T-helper 1 cell treated with Interleukin-12 subunit alpha and Interleukin-12 subunit beta and Interleukin-4 antibody, amounts not matched to agents 30 ng/mL and 1 ng/mL, for 36 hours (primary cell): Measurements from ENCODE around the gene LBR. TPM values are rescaled to one million over a fixed set of nuclear protein-coding genes. Genes with fewer than 3 reads are reported as not detected.
"Not testable (repeated sequence)": the region's sequence is repeated elsewhere in the genome, so short reads cannot be mapped to it uniquely, and the experiment has no call there.

Source experiments
- intact Hi-C: fragments of 100-400 bp; cut with micrococcal nuclease; formaldehyde crosslinking; loops from one replicate; pipeline ENCODE4 v1.15.1; 2024
- total RNA-seq: library from RNA; stranded (reverse); gene quantifications from 2 replicates; pipeline ENCODE4 v1.2.3, GENCODE V29; 2022

LBR gene
- total RNA-seq, 1 donor from 2014 or later, result 240 TPM

DNA sequence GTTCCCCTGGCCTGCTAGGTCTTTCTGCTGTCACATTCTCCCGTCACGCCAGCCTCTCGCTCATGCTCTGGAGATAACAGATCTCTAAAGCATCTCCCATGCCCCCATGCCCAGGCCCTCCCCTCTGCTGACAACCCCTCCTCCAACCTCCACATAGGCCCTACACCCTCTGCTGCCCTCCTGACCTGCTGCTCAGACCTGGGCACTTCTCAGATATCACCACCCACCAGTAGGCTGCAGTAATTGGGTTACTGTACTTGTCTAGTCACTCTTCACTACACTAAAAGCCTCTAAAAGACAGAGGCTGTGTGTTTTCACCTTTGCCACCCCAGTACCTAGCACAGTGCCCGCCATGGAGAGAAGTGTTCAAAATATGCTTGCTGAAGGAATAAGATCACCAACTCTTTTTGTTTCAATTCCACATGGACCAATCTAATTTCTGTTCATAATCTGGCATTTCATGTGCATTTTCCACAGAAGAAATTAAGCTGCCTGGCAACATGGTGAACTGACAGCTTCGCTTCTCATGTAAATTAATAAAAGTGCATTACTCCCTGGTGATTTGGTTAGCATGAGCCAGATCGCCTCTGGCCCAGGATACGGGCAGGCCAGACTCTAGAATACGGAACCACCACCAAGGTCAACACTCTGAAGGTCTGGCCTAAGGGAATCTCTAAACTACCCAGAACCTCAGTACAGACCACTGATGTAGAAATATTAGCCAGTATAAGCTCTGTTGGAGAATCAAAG, 20.7 kb downstream of the LBR start:
- intact Hi-C loops, result no loop called here

DNA sequence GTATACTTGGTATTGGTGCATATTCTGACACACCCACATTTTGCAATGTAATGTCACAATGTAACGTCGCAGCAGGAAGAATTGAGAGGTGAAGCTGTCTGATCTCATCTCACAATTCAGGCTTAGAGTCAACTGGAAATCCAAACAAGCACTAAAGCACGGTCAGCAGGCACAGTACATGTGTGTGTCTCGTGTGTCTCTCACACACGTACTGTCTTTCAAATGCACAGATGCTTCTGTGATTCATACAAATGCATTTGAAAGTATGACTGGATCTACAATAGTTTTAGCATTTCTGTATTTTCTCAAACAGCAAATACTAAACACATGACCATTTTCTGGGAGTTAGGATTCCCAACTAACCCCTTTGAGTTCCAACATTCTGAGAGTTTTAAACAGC, 26.9 kb downstream of the LBR start:
- intact Hi-C loops, result no loop called here

DNA sequence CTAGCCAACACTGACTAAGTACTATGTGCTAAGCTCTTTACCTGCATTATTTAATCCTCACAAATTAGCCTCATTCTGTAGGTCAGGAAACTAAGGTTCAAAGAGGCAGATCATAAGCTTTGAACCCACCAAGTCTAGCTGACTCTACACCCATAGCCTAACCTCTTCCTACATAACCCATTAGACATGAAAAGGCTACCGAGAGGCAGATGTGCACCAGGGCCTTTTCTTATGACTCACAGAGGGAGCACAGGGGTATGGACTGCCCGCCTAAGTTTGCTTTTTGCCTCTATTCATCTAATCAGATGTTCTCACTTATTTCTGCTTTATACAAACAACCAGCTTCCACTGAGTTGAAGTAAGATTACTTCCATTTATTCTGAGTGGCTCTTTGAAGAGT, 31.5 kb downstream of the LBR start:
- intact Hi-C loops, result no loop called here

GRCh38 chr1:225389843-225390242, 38.0 kb downstream of the LBR start:
- intact Hi-C loops, result no loop called here

DNA sequence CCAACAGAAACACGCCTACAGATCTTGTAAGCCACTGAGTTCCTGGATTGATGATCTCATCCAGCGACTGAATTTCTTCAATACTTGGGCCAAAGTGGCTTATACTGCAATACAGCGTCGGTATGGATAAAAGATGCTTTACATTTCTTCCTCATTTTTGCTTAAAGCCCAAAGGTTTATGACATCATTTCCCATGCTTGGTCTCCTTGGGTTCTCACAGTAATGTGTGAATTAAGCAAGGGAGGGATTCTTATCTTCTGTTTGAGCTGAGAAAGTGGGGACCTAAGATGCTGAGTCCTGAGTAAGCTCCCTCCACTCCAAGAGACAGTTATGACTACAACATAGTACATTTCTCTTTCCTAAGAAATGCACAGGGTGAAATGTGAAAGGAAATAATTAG, 39.5 kb downstream of the LBR start:
- intact Hi-C loops, result no loop called here

DNA sequence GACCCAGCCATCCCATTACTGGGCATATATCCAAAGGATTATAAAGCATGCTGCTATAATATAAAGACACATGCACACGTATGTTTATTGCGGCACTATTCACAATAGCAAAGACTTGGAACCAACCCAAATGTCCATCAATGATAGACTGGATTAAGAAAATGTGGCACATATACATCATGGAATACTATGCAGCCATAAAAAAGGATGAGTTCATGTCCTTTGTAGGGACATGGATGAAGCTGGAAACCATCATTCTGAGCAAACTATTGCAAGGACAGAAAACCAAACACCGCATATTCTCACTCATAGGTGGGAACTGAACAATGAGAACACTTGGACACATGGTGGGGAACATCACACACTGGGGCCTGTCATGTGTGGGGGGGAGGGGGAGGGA, 41.0 kb downstream of the LBR start:
- intact Hi-C loops, result not testable (repeated sequence)

GRCh38 chr1:225380691-225381090, 47.1 kb downstream of the LBR start:
- intact Hi-C loops, result no loop called here

- intact Hi-C loops, result no loop called here
Measured at GRCh38 chr1:225378880-225379279, 49.0 kb downstream of the LBR start.

DNA sequence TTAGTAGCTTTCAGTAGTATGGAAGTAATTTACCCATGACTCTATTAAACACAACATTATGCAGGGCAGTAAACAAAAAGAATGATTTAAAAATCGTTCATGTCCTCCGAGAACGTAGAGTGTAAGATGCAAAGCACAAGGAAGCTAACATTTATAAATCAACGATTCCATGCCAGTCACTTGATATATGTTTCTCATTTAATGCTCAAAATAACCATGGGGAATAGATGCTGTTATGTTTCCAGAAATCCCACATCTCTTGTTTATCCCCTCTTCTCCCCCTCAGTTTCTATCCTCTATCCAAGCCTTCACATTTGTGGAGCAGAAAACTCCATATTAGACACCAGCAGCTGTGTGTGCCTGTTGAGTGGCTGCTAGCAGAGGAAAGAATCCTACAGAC, 52.8 kb downstream of the LBR start:
- intact Hi-C loops, result no loop called here

DNA sequence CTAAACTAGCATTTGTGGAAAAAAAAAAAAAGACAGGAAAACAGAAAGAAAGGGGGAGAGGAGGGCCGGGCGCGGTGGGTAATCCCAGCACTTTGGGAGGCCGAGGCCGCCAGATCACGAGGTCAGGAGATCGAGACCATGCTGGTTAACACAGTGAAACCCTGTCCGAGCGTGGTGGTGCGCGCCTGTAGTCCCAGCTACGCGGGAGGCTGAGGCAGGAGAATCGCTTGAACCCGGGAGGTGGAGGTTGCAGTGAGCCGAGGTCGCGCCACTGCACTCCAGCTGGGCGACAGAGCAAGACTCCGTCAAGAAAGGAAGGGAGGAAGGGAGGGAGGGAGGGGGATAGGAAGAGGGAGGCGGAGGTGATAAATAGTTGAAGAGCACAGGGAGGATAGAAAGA, 54.7 kb downstream of the LBR start:
- intact Hi-C loops, result no loop called here

GRCh38 chr1:225371366-225372010, 56.4 kb downstream of the LBR start:
- intact Hi-C loops, result no loop called here

- intact Hi-C loops, result no loop called here
Measured at GRCh38 chr1:225368036-225368552, 59.7 kb downstream of the LBR start.

DNA sequence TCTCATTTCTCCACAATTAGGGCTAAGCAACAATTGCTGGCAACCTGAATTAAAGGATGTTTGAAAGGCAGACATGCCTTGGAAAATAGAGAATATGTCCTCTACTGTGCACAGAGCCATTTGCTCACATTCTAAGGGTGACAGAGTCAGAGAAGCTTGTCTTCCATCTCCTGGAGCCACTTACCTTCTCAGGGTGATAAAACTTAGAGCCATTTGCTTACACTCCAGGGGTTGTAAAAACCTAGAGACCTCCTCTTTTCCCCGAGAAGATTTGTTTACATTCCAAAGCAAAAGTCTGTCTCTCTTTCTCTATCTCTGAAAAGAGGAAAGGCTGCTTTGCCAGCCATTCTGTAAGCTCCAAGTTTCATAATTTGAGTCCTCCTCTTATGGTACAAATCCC, 61.3 kb downstream of the LBR start:
- intact Hi-C loops, result no loop called here

GRCh38 chr1:225366018-225366417, 61.8 kb downstream of the LBR start:
- intact Hi-C loops, result no loop called here

DNA sequence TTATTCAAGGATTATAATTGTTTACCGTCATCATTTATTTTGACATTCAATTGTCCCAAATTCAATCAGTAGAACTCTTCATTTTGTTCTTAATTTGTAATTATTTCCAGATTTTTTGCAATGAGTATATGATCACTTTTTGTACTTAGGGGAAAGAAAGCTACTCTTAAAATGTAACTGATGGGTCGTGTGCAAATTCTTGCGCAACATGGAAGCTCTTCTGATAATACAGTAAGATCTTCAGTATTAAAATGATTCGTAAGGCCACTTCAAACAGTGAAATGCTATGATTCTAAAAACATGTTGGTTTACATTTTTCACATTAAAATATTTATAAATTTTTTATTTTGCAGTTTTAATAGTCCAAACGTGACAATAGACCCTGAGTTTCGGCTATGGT, 63.4 kb downstream of the LBR start:
- intact Hi-C loops, result no loop called here

GRCh38 chr1:225362805-225363204, 65.0 kb downstream of the LBR start:
- intact Hi-C loops, result no loop called here

GRCh38 chr1:225361176-225361575, 66.7 kb downstream of the LBR start:
- intact Hi-C loops, result no loop called here

DNA sequence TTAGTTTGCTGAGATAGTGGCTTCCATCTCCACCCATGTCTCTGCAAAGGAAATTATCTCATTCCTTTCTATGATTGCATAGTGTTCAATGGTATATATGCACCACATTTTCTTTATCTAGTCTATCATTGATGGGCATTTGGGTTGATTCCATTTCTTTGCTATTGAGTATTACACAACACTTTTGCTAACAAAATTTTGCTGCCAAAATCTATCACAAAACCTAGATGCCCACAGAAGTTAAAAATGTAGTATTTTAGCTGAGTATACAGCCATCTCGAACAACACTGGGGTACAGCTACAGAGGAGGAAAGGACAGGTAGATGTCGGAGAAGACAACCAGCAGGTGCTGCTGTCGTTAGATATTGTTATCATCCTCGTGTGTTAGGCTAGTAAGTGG, 67.7 kb downstream of the LBR start:
- intact Hi-C loops, result no loop called here

DNA sequence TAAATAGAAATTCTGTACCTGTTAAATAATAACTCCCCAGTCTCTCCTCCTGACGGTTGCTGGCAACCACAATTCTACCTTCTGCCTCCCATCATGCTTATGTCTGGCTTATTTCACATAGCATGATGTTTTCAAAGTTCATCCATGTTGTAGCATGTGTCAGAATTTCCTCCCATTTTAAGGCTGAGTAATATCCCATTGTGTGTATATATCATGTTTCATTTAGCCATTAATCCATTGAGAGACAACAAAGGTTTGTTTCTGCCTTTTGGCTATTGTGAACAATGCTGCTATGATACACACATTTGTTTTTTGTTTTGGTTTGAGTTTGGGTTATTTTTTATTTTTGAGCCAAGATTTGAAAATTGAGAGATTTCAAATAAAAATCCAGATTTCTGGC, 72.0 kb downstream of the LBR start:
- intact Hi-C loops, result no loop called here

GRCh38 chr1:225354906-225355305, 72.9 kb downstream of the LBR start:
- intact Hi-C loops, result no loop called here
